WTC11 (cell line): ENCODE results near the gene SGPP2.

Experiments used
- NFYB ChIP-seq: sonication (generic); formaldehyde crosslinking; conservative IDR thresholded peaks from 2 replicates; pipeline ENCODE4 v1.8.0; 2022; ENCODE audit warnings: low read depth, missing genetic modification reagents
- NR3C1 ChIP-seq: sonication (generic); formaldehyde crosslinking; conservative IDR thresholded peaks from 2 replicates; pipeline ENCODE4 v1.8.1; 2023; ENCODE audit warnings: low read depth, mild to moderate bottlenecking, missing genetic modification reagents
- TF ChIP-seq, protein P1 (sequence below): fragments of 200-600 bp; IDR thresholded peaks from 2 replicates; pipeline ENCODE4 v1.8.0; 2022; ENCODE audit warnings: antibody characterized with exemption

DNA sequence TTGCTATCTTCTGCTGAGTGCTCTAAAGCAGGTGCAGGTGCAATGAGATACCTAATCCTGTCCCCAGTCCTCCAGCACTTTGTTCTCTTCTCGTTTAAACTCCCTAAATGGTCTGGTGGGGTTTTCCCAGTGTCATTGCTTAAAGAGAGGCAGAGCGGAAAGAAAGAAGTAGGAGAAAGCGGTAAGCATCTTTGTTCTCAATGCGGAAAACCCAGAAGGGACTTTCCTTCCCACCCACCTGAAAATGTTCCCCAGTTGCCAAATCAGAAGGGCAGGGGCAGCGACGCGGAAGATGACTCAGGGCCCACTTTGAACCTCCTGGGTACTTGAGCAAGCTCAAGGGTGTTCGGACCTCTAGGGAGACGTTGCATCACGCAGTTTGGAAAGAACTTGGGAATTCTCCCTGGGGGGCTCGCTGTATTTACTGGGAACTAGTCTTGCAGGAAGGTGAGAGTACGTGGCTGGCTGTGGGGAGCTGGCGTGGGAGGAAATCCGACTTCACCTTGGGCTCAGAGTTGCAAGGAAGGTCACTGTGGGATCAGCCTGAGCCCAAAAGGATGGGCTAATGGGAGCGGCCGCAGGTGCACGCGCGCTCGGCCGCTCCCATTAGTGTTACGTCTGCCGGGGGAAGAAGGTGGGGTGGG is 589 bp upstream of the SGPP2 start:
- TF ChIP-seq, protein P1, sequence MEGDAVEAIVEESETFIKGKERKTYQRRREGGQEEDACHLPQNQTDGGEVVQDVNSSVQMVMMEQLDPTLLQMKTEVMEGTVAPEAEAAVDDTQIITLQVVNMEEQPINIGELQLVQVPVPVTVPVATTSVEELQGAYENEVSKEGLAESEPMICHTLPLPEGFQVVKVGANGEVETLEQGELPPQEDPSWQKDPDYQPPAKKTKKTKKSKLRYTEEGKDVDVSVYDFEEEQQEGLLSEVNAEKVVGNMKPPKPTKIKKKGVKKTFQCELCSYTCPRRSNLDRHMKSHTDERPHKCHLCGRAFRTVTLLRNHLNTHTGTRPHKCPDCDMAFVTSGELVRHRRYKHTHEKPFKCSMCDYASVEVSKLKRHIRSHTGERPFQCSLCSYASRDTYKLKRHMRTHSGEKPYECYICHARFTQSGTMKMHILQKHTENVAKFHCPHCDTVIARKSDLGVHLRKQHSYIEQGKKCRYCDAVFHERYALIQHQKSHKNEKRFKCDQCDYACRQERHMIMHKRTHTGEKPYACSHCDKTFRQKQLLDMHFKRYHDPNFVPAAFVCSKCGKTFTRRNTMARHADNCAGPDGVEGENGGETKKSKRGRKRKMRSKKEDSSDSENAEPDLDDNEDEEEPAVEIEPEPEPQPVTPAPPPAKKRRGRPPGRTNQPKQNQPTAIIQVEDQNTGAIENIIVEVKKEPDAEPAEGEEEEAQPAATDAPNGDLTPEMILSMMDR: no peak
- TF ChIP-seq NR3C1: no peak
- no peak for TF ChIP-seq NFYB (CRISPR knock-in tag)
